Measurements from ENCODE around the gene GINS2. TPM values are rescaled to one million over a fixed set of nuclear protein-coding genes. Genes with fewer than 3 reads are reported as not detected.

GINS2 gene
- total and polyA plus RNA-seq, 7 donors: 0.93 to 2.0 (median 1.5) TPM

GRCh38 chr16:85656351-85657266, 32.1 kb downstream of the GINS2 start:
- no peak for TF ChIP-seq CTCF (IDR thresholded peaks at IDR 0.05)
- no peaks in the 10 kb centered on the region for H3K9me3 ChIP-seq
- DNase-seq: peak in 1 of 2 donors; percentile 49
- no peak for ATAC-seq
- H3K27ac ChIP-seq: peak overlapping the region; percentile 4
- H3K4me1 ChIP-seq: peaks cover 20% of the 10 kb centered on the region
- H3K36me3 ChIP-seq (ENCODE audit: insufficient read depth in 1 of 2, low read depth in 1 of 2): peaks cover 0 to 68% of the 10 kb centered on the region in 2 donors
- intact Hi-C loops (cut with DNase I): no loop called here
- WGBS, 3 donors: 81 to 90% (median 83%) methylated on average over 59 of the region's 59 CpGs
- H3K27me3 ChIP-seq (ENCODE audit: insufficient read depth in 3 of 3, low read length in 2 of 3): no peaks in the 10 kb centered on the region
- H3K4me3 ChIP-seq: no peak overlapping the region

GRCh38 chr16:85655216-85656129, 33.3 kb downstream of the GINS2 start:
- no peaks in the 10 kb centered on the region for H3K27me3 ChIP-seq (ENCODE audit: insufficient read depth in 3 of 3, low read length in 2 of 3)
- H3K36me3 ChIP-seq (ENCODE audit: insufficient read depth in 1 of 2, low read depth in 1 of 2): peaks cover 0 to 58% of the 10 kb centered on the region in 2 donors
- TF ChIP-seq CTCF (IDR thresholded peaks at IDR 0.05): no peak
- H3K4me1 ChIP-seq: peaks cover 26% of the 10 kb centered on the region
- WGBS, 3 donors: 81 to 95% (median 90%) methylated on average over 34 to 35 of the region's 35 CpGs
- no peak overlapping the region for H3K27ac ChIP-seq
- intact Hi-C loops (cut with DNase I): no loop called here
- H3K4me3 ChIP-seq: no peak overlapping the region
- DNase-seq (peak in 1 of 2 donors; percentile 49), ATAC-seq (no peak)
- H3K9me3 ChIP-seq: no peaks in the 10 kb centered on the region

GRCh38 chr16:85654251-85655095, 34.3 kb downstream of the GINS2 start:
- DNase-seq (peak; percentile 19 to 47), ATAC-seq (no peak)
- Histone ChIP-seq H3K4me1 (peaks cover 24% of the 10 kb centered on the region), H3K27me3 (ENCODE audit: insufficient read depth in 3 of 3, low read length in 2 of 3) (no peaks in the 10 kb centered on the region), H3K36me3 (ENCODE audit: insufficient read depth in 1 of 2, low read depth in 1 of 2) (peaks cover 0 to 63% of the 10 kb centered on the region in 2 donors), H3K27ac (no peak overlapping the region), H3K9me3 (no peaks in the 10 kb centered on the region), H3K4me3 (no peak overlapping the region)
- intact Hi-C loops (cut with DNase I): no loop called here
- TF ChIP-seq CTCF (IDR thresholded peaks at IDR 0.05): no peak
- WGBS, 3 donors: 95 to 97% (median 96%) methylated on average over 32 to 41 of the region's 41 CpGs

- H3K9me3 ChIP-seq: no peaks in the 10 kb centered on the region
- ATAC-seq (peak in 2 of 4 donors; percentile 29 to 47), DNase-seq (peak; percentile 17 to 66)
- H3K4me1 ChIP-seq: peaks cover 21% of the 10 kb centered on the region
- intact Hi-C loops (cut with DNase I): no loop called here
- no peak overlapping the region for H3K4me3 ChIP-seq
- H3K36me3 ChIP-seq (ENCODE audit: insufficient read depth in 1 of 2, low read depth in 1 of 2): peaks cover 0 to 62% of the 10 kb centered on the region in 2 donors
- H3K27me3 ChIP-seq (ENCODE audit: insufficient read depth in 3 of 3, low read length in 2 of 3): no peaks in the 10 kb centered on the region
- peak overlapping the region; percentile 71 for H3K27ac ChIP-seq
- no peak for TF ChIP-seq CTCF (IDR thresholded peaks at IDR 0.05)
- WGBS, 3 donors: 61 to 69% (median 61%) methylated on average over 14 to 21 of the region's 21 CpGs
Observed at GRCh38 chr16:85653290-85653891, 35.4 kb downstream of the GINS2 start.

All from psoas muscle (tissue), 8 donors.